K562 (cell line): ENCODE data around the gene TINCR. TPM values are rescaled to one million over a fixed set of nuclear protein-coding genes. Genes with fewer than 3 reads are reported as not detected.

Source experiments
- ATAC-seq: fragments of 200-7000 bp; cut with Tn5 transposase; 3 replicates; pipeline ENCODE4 v1.9.1; 2020; ENCODE audit warnings: moderate library complexity
- BruUV-seq: library from RNA; stranded (reverse); fragments of 400-500 nt; replicated peaks from 2 replicates; lab custom pipeline; 2021; lab: Mats Ljungman, UMichigan
- CTCF ChIA-PET: fragments of 300-600 bp; formaldehyde crosslinking; extraction: SDS; loops from one replicate; lab custom pipeline; 2021; ENCODE audit warnings: low intra/inter-chr PET ratio; lab: Yijun Ruan, JAX
- POLR2A ChIA-PET: fragments of 300-600, 350-650 bp; sonication (Branson Sonifier 250); formaldehyde crosslinking; extraction: SDS; loops from one replicate; lab custom pipeline; 2021; ENCODE audit warnings: antibody characterized with exemption, inconsistent platforms; lab: Yijun Ruan, JAX
- DNase-seq, 4 experiments: peaks; one replicate each; pipeline versions ENCODE4 v3.0.0 to v3.0.0-alpha.2; 2011 to 2018; ENCODE audit warnings: low spot score in 3 of 4, mixed read lengths in 3 of 4; ENCODE audit errors: extremely low read depth in 1 of 4
- FAIRE-seq: peaks from 2 replicates; lab custom pipeline; 2011; peaks lifted over from hg19 to GRCh38; lab: Jason Lieb, UNC
- H2AFZ ChIP-seq: 2 replicates; pipeline ENCODE4 v1.6.0; 2011; ENCODE audit warnings: low read depth, low read length, control low read depth, inconsistent platforms
- H3K27ac ChIP-seq: fragments of 200-600 bp; 3 replicates; pipeline ENCODE4 v1.8.0; 2011; ENCODE audit warnings: low read depth, mild to moderate bottlenecking, control low read depth, inconsistent platforms, low read length, moderate library complexity, mixed read lengths; ENCODE audit errors: extremely low read depth
- H3K27me3 ChIP-seq, 2 experiments: fragments of 300-600 bp in 1 of 2; 2 replicates in 1 of 2; 3 replicates in 1 of 2; pipeline versions ENCODE4 v1.6.0 to v1.8.0; 2011; ENCODE audit warnings: inconsistent platforms in 2 of 2, low read length in 2 of 2, mild to moderate bottlenecking in 1 of 2, mixed read lengths in 1 of 2, moderate library complexity in 1 of 2; ENCODE audit not compliant: control insufficient read depth in 2 of 2, insufficient read depth in 2 of 2
- H3K36me3 ChIP-seq: fragments of 300-600 bp; 3 replicates; pipeline ENCODE4 v1.8.0; 2011; ENCODE audit warnings: mild to moderate bottlenecking, low read length, inconsistent platforms; ENCODE audit not compliant: control insufficient read depth, insufficient read depth
- H3K4me1 ChIP-seq, 2 experiments: fragments of 200-600 bp in 1 of 2; replicated peaks in 1 of 2; 2 replicates in 1 of 2; 3 replicates in 1 of 2; pipeline versions ENCODE4 v1.5.1 to v1.8.0; 2011; ENCODE audit warnings: inconsistent platforms in 2 of 2, low read length in 2 of 2, mild to moderate bottlenecking in 1 of 2, mixed read lengths in 1 of 2, moderate library complexity in 1 of 2; ENCODE audit not compliant: control insufficient read depth in 2 of 2, insufficient read depth in 2 of 2
- H3K4me2 ChIP-seq: 2 replicates; pipeline ENCODE4 v1.6.1; 2011; ENCODE audit warnings: low read length, control low read depth, inconsistent platforms, mixed read lengths; ENCODE audit not compliant: insufficient read depth
- H3K4me3 ChIP-seq: fragments of 200-600 bp; sonication (generic), shearing (Covaris generic); 2 replicates; pipeline ENCODE4 v1.5.1; 2016; ENCODE audit warnings: control low read depth, inconsistent platforms
- H3K79me2 ChIP-seq: fragments of 200-600 bp; 3 replicates; pipeline ENCODE4 v1.8.0; 2011; ENCODE audit warnings: low read length, inconsistent platforms; ENCODE audit not compliant: control insufficient read depth, insufficient read depth
- H3K9ac ChIP-seq, 2 experiments: 2 replicates each; pipeline versions ENCODE4 v1.6.0 to v1.6.1; 2011; ENCODE audit warnings: low read depth in 2 of 2, low read length in 2 of 2, control low read depth in 1 of 2, inconsistent platforms in 1 of 2, mild to moderate bottlenecking in 1 of 2, mixed read lengths in 1 of 2; ENCODE audit not compliant: insufficient read depth in 1 of 2
- H3K9me1 ChIP-seq: one replicate; pipeline ENCODE4 v1.6.0; 2011; ENCODE audit warnings: inconsistent platforms, mild to moderate bottlenecking, low read length, moderate library complexity; ENCODE audit not compliant: control insufficient read depth, insufficient read depth
- H3K9me3 ChIP-seq: replicated peaks from 2 replicates; pipeline ENCODE4 v1.5.1; 2011; ENCODE audit warnings: low read depth, low read length, inconsistent platforms; ENCODE audit not compliant: control insufficient read depth, insufficient read depth
- H4K20me1 ChIP-seq: replicated peaks from 2 replicates; pipeline ENCODE4 v1.6.1; 2011; ENCODE audit warnings: low read length, inconsistent platforms, mixed read lengths; ENCODE audit not compliant: control insufficient read depth, insufficient read depth
- CBFA2T3 ChIP-seq: fragments of 450-650 bp; IDR thresholded peaks from 2 replicates; pipeline ENCODE4 v1.6.1; 2017
- GABPA ChIP-seq: fragments of 200-800 bp; sonication (Bioruptor generic); conservative IDR thresholded peaks from 2 replicates; pipeline ENCODE4 v1.6.1; 2016; ENCODE audit warnings: low read depth, missing genetic modification characterization, missing compliant biosample characterization
- HIVEP1 ChIP-seq: fragments of 250-450 bp; sonication (Bioruptor Pico); IDR thresholded peaks from 2 replicates; pipeline ENCODE4 v1.4.0; 2020; ENCODE audit warnings: mild to moderate bottlenecking
- HNRNPK ChIP-seq: fragments of 200-400 bp; formaldehyde crosslinking; IDR thresholded peaks from one replicate; pipeline ENCODE4 v1.6.1; 2018; ENCODE audit warnings: mild to moderate bottlenecking, low read depth, low read length; ENCODE audit not compliant: poor library complexity, severe bottlenecking
- RBBP5 ChIP-seq: fragments of 200-600 bp; sonication (generic); IDR thresholded peaks from 2 replicates; pipeline ENCODE4 v1.6.1; 2012; ENCODE audit warnings: borderline replicate concordance, mild to moderate bottlenecking, low read length, control low read depth, inconsistent platforms; ENCODE audit not compliant: insufficient read depth, poor library complexity, severe bottlenecking
- TCF7 ChIP-seq: sonication (generic); IDR thresholded peaks from 2 replicates; pipeline ENCODE4 v1.6.1; 2016; ENCODE audit warnings: antibody characterized with exemption, borderline replicate concordance
- ZNF121 ChIP-seq: sonication (generic); formaldehyde crosslinking; conservative IDR thresholded peaks from 2 replicates; pipeline ENCODE4 v1.8.0; 2022; ENCODE audit warnings: missing genetic modification reagents
- WGBS: fragments of 100-300 bp; shearing (Covaris generic); methylation state at CpG from one replicate; pipeline ENCODE4 v1.1.6; 2016; ENCODE audit warnings: low coverage, mixed read lengths; ENCODE audit not compliant: insufficient coverage; ENCODE audit errors: missing lambda C conversion rate; 5-methylcytosine and 5-hydroxymethylcytosine counted together
- in situ Hi-C: fragments of 300-500 bp; cut with MboI; formaldehyde crosslinking; loops from 4 replicates; pipeline ENCODE4 v1.15.0; 2018; ENCODE audit warnings: inconsistent platforms, mixed read lengths
- intact Hi-C: fragments of 100-400 bp; cut with micrococcal nuclease; formaldehyde crosslinking; loops from 2 replicates; pipeline ENCODE4 v1.14.2; 2022
- polyA plus RNA-seq, 8 experiments: library from polyadenylated mRNA; depleted of rRNA in 4 of 8; stranded (reverse) in 5 of 8; unstranded in 3 of 8; fragments of >200 nt; fragmentation: Nextera tagmentation in 2 of 8; fragmentation: Illumina TruSeq in 1 of 8; extraction: Ambion mirVana in 2 of 8; extraction: Trizol in 1 of 8; gene quantifications; 2 replicates each; pipeline versions ENCODE4 v1.2.1 to v1.2.3, GENCODE V29; 2011 to 2014; ENCODE audit warnings: inconsistent platforms in 1 of 8, missing spikeins in 1 of 8
- total RNA-seq, 7 experiments: library from RNA; depleted of rRNA in 6 of 7; stranded (reverse); fragments of >200 nt in 6 of 7; fragmentation: Illumina TruSeq in 2 of 7; extraction: Trizol in 2 of 7; gene quantifications; 2 replicates each; pipeline versions ENCODE4 v1.2.1 to v1.2.3, GENCODE V29; 2011 to 2021; ENCODE audit warnings: low replicate concordance in 1 of 7
- TF ChIP-seq, protein P1 (sequence below): IDR thresholded peaks from 2 replicates; pipeline ENCODE4 v1.6.1; 2011; ENCODE audit not compliant: insufficient read length; ENCODE audit errors: extremely low read depth
- TF ChIP-seq, protein P2 (sequence below), 3 experiments: IDR thresholded peaks in 2 of 3; conservative IDR thresholded peaks in 1 of 3; 2 replicates each; pipeline ENCODE4 v1.5.1; 2011 to 2012; ENCODE audit warnings: low read length in 3 of 3, mild to moderate bottlenecking in 3 of 3, control low read depth in 2 of 3, improper control_type of control experiment in 1 of 3, inconsistent platforms in 1 of 3, low read depth in 1 of 3, mixed read lengths in 1 of 3, moderate library complexity in 1 of 3; ENCODE audit not compliant: insufficient read depth in 2 of 3
- TF ChIP-seq, protein P3 (sequence below): fragments of 250-450 bp; sonication (Bioruptor Pico); IDR thresholded peaks from 2 replicates; pipeline ENCODE4 v1.8.0; 2022; ENCODE audit warnings: moderate library complexity, mild to moderate bottlenecking, inconsistent platforms

The TINCR gene
- total and polyA plus RNA-seq, 9 of the 15 experiments (the other 6 are each of a cell fraction or from before 2014, with no cell fraction given), result 0.03 to 0.24 (median 0.09) TPM; not detected in 1

DNA sequence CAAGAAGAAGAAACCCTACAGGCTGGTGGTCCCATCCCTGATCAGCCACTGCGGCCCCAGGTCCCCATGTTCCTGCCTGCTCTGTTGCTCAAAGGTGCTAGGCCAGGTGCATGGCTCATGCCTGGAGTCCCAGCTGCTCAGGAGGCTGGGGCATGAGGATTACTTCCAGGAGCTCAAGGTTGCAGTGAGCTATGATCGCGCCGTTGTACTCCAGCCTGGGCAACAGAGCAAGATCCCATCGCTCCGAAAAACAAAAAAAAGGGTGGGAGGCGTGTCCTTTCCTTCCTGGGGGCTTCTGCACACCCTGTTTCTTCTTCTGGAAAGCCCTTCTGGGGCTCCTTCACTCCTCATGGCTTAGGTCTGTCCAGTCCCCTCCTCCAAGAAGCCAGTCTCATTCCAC lies 11.9 kb upstream of the TINCR start:
- Histone ChIP-seq H2AFZ (no peak overlapping the region), H3K4me2 (no peak overlapping the region), H3K4me1 (peaks cover 0 to 12% of the 10 kb centered on the region in 2 experiments; a peak in 3 of 5 replicates), H3K9me3 (no peaks in the 10 kb centered on the region), H3K79me2 (no peaks in the 10 kb centered on the region), H3K27ac (no peak overlapping the region), H3K27me3 (no peaks in the 10 kb centered on the region), H3K36me3 (peaks cover 23% of the 10 kb centered on the region; the same call in 1 of the 3 replicates), H3K9me1 (no peaks in the 10 kb centered on the region), H4K20me1 (no peaks in the 10 kb centered on the region), H3K9ac (no peak overlapping the region)
- CTCF ChIA-PET, result no interaction called here
- no TSS peak for BruUV-seq
- no peak for DNase-seq
- no peak for FAIRE-seq
- POLR2A ChIA-PET, result interaction anchor here (0.6 to 1.4 kb wide), 3 partner anchors 35 to 220 kb away, joined by 3 read pairs; partner anchors contain the start of genes SAFB and SAFB2
- intact Hi-C loops, result loop anchor here (5.0 kb wide), 1 partner anchor 57 kb away; no protein-coding TSS in a partner anchor
- ATAC-seq, result no peak
- TF ChIP-seq HNRNPK (no peak), ZNF121 (CRISPR knock-in tag) (peak; percentile 83), RBBP5 (no peak)
- TF ChIP-seq, all 486 proteins: peak for 1
- in situ Hi-C loops, result no loop called here
- WGBS, result 87% methylated on average over 6 of the region's 7 CpGs
- no peak overlapping the region for H3K4me3 ChIP-seq

DNA sequence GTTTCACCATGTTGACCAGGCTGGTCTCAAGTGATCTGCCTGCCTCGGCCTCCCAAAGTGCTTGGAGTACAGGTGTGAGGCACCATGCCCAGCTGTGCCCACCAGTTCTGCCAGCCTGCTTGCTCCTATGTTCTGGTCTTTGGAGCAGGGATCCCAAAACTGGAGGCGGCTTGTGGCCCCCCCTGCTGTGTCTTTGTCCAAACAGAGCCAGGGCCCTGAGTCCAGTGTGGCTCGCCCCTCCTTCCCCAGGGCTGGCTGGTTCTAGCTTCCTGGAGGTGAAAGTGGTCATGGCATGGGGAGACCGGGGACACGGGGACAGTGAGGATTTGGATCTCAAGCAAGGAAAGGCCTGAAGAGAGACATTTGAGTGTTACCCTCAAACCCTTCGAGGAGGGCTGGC lies 11.5 kb upstream of the TINCR start:
- H2AFZ ChIP-seq, result no peak overlapping the region
- intact Hi-C loops (loop anchor here (5.0 kb wide), 1 partner anchor 57 kb away; no protein-coding TSS in a partner anchor), in situ Hi-C loops (no loop called here)
- H3K4me2 ChIP-seq, result no peak overlapping the region
- FAIRE-seq (no peak), DNase-seq (no peak), ATAC-seq (no peak)
- H4K20me1 ChIP-seq, result no peaks in the 10 kb centered on the region
- no TSS peak for BruUV-seq
- CTCF ChIA-PET, result no interaction called here
- WGBS, result 76% methylated on average over 6 of the region's 6 CpGs
- H3K27me3 ChIP-seq, result no peaks in the 10 kb centered on the region
- H3K36me3 ChIP-seq, result peaks cover 19% of the 10 kb centered on the region; the same call in 1 of the 3 replicates
- H3K4me3 ChIP-seq, result no peak overlapping the region
- no peak overlapping the region for H3K27ac ChIP-seq
- H3K4me1 ChIP-seq, result peaks cover 0 to 12% of the 10 kb centered on the region in 2 experiments; a peak in 3 of 5 replicates
- POLR2A ChIA-PET, result interaction anchor here (0.6 to 1.4 kb wide), 3 partner anchors 15 to 221 kb away, joined by 3 to 5 read pairs (median 3); no protein-coding TSS in a partner anchor
- H3K9me1 ChIP-seq, result no peaks in the 10 kb centered on the region
- no peak overlapping the region for H3K9ac ChIP-seq
- H3K79me2 ChIP-seq, result no peaks in the 10 kb centered on the region
- H3K9me3 ChIP-seq, result no peaks in the 10 kb centered on the region
- TF ChIP-seq, protein P1, sequence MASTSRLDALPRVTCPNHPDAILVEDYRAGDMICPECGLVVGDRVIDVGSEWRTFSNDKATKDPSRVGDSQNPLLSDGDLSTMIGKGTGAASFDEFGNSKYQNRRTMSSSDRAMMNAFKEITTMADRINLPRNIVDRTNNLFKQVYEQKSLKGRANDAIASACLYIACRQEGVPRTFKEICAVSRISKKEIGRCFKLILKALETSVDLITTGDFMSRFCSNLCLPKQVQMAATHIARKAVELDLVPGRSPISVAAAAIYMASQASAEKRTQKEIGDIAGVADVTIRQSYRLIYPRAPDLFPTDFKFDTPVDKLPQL, result no peak
- TF ChIP-seq, protein P2, sequence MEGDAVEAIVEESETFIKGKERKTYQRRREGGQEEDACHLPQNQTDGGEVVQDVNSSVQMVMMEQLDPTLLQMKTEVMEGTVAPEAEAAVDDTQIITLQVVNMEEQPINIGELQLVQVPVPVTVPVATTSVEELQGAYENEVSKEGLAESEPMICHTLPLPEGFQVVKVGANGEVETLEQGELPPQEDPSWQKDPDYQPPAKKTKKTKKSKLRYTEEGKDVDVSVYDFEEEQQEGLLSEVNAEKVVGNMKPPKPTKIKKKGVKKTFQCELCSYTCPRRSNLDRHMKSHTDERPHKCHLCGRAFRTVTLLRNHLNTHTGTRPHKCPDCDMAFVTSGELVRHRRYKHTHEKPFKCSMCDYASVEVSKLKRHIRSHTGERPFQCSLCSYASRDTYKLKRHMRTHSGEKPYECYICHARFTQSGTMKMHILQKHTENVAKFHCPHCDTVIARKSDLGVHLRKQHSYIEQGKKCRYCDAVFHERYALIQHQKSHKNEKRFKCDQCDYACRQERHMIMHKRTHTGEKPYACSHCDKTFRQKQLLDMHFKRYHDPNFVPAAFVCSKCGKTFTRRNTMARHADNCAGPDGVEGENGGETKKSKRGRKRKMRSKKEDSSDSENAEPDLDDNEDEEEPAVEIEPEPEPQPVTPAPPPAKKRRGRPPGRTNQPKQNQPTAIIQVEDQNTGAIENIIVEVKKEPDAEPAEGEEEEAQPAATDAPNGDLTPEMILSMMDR (IDR thresholded peaks at IDR 0.05 in 2 of 3, conservative IDR thresholded peaks at IDR 0.05 in 1 of 3; ENCODE audit: insufficient read depth in 2 of 3, low read depth in 1 of 3, low read length in 3 of 3), result no peak
- TF ChIP-seq GABPA (tag) (no peak), HIVEP1 (CRISPR knock-in tag) (no peak), TCF7 (no peak), CBFA2T3 (no peak)
- TF ChIP-seq, protein P3, sequence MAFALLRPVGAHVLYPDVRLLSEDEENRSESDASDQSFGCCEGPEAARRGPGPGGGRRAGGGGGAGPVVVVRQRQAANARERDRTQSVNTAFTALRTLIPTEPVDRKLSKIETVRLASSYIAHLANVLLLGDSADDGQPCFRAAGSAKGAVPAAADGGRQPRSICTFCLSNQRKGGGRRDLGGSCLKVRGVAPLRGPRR (CRISPR knock-in tag), result no peak
